ENCODE measurements around the gene FSD1. TPM values are rescaled to one million over a fixed set of nuclear protein-coding genes. Genes with fewer than 3 reads are reported as not detected.

Gene FSD1
- total and polyA plus RNA-seq, 9 of the 15 experiments (the other 6 are each of a cell fraction or from before 2014, with no cell fraction given) = 0.11 to 1.9 (median 0.94) TPM; not detected in 1

DNA sequence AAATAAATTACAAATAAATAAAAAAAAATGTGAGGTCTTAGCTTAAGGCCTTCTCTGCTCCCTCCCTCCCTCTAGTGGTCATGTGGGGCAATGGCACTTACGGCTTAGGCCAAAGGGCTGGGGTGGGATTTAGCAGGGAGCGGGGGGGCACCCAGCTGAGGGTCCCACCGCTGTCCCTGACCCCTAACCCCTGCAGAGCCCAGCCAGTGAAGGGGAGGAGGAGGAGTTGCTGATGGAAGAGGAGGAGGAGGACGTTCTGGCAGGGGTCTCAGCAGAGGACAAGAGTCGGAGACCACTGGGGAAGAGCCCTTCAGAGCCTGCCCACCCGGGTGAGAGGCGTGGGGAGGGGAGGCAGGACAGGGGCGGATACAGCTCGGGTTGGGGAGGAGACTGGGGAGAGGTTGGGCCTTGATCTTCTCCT is 48.3 kb downstream of the FSD1 start (continued):
- peak; percentile 74 for TF ChIP-seq ZNF740 (CRISPR knock-in tag; IDR thresholded peaks at IDR 0.05)
- TF ChIP-seq ZNF740 (tag; IDR thresholded peaks at IDR 0.05) = 0 out of 4 replicates have a peak, but pooled peaks of 1 of the 2 experiments have one; percentile 32
- TF ChIP-seq, protein P1, sequence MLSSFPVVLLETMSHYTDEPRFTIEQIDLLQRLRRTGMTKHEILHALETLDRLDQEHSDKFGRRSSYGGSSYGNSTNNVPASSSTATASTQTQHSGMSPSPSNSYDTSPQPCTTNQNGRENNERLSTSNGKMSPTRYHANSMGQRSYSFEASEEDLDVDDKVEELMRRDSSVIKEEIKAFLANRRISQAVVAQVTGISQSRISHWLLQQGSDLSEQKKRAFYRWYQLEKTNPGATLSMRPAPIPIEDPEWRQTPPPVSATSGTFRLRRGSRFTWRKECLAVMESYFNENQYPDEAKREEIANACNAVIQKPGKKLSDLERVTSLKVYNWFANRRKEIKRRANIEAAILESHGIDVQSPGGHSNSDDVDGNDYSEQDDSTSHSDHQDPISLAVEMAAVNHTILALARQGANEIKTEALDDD (IDR thresholded peaks at IDR 0.05) = no peak
- peak; percentile 41; the same call in 1 of the 2 replicates for TF ChIP-seq REST (IDR thresholded peaks at IDR 0.05; ENCODE audit: borderline replicate concordance)
- no peak for TF ChIP-seq REST (CRISPR knock-in tag; IDR thresholded peaks at IDR 0.05; ENCODE audit: low read depth)
- no peak for TF ChIP-seq ARHGAP35 (IDR thresholded peaks at IDR 0.05; ENCODE audit: partially characterized antibody)
- TF ChIP-seq, protein P2, sequence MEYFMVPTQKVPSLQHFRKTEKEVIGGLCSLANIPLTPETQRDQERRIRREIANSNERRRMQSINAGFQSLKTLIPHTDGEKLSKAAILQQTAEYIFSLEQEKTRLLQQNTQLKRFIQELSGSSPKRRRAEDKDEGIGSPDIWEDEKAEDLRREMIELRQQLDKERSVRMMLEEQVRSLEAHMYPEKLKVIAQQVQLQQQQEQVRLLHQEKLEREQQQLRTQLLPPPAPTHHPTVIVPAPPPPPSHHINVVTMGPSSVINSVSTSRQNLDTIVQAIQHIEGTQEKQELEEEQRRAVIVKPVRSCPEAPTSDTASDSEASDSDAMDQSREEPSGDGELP (CRISPR knock-in tag; IDR thresholded peaks at IDR 0.05; ENCODE audit: borderline replicate concordance) = peak; percentile 23; the same call in 1 of the 2 replicates
